ENCODE data around the gene EBI3.
A peak's percentile ranks its signal among the peaks of the same experiment; 100 is the strongest.

EBI3 gene

GRCh38 chr19:4229179-4229931, at the start of gene EBI3:
EBI3 (plus strand) TSS chr19:4229523; CDS start chr19:4229551, 28 bp downstream.
- no peak for TF ChIP-seq CTCF (IDR thresholded peaks at IDR 0.05; ENCODE audit: extremely low read depth, missing control alignments)
- DNase-seq (ENCODE audit: low spot score) = peak; percentile 87

DNA sequence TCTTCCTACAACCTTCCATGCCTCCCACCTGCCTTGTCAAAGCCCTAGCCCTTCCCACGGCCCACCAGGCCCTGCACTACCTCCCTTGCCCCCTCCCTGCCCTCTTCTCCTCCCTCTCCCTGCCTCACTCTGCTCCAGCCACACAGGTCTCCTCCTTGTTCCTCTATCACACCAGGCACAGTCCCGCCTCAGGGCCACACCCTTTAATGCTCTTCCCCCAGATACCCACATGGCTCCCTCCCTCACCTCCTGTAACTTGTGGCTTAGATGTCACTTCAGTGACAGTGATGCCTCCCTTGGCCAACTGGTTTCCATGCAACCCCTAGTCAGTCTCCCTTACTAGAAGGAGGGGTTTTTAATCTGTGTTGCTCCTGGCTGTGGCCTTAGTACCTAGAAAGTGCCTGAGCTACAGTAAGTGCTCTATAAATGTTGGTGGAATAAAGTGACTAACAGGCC, 48.2 kb upstream of the EBI3 start:
- no peak for TF ChIP-seq CTCF (IDR thresholded peaks at IDR 0.05; ENCODE audit: extremely low read depth, missing control alignments)
- DNase-seq (ENCODE audit: low spot score) = no peak

- TF ChIP-seq CTCF (IDR thresholded peaks at IDR 0.05; ENCODE audit: extremely low read depth, missing control alignments) = no peak
- peak; percentile 99 for DNase-seq (ENCODE audit: low spot score)
These were observed 47.1 kb upstream of the EBI3 start, which contains the start of the genes ANKRD24 and SIRT6 for GRCh38 chr19:4182084-4182810. ANKRD24 (plus strand) TSS chr19:4182689; CDS start chr19:4186426, 3,737 bp downstream. SIRT6 (minus strand) TSS chr19:4182563; CDS start chr19:4182539, 24 bp downstream.

DNA sequence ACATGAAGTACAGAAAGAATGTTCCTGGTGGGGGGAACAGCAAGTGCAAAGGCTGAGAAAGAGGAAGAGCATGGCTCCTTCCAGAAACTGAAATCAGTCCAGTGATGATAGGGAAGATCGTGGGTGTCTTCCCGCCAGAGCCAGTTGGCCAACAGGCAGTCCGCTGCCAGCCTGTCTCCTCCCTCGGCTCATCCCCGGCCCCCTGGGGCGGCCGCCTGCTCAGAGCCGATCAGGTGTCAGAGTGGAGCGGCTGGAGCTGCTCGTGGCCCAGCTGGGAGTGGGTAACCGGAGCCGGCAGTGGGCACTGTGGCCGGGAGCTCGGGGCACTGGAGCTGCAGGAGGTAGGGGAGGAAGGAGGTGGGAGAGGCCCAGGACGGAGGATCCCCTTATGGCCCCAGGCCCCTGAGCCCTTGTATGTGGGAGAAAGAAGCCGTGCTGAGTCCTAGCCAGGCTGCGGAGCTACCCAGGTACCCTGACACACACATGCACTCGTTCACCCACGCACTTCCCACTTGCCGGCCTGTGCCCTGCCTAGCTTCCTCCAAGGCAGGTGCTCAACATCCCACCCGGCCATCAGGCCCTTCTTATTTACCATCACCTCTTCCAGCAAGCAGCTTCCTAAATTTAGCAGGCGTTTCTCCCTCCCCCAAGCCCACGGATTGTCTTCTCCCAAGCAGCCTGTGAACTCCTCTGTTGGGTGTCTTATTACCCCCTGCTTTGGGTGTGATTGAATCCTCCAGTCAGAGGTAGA, 45.2 kb upstream of the EBI3 start:
- no peak for DNase-seq (ENCODE audit: low spot score)
- no peak for TF ChIP-seq CTCF (IDR thresholded peaks at IDR 0.05; ENCODE audit: extremely low read depth, missing control alignments)

GRCh38 chr19:4184718-4185352, 44.5 kb upstream of the EBI3 start:
- TF ChIP-seq CTCF (IDR thresholded peaks at IDR 0.05; ENCODE audit: extremely low read depth, missing control alignments) = no peak
- no peak for DNase-seq (ENCODE audit: low spot score)

DNA sequence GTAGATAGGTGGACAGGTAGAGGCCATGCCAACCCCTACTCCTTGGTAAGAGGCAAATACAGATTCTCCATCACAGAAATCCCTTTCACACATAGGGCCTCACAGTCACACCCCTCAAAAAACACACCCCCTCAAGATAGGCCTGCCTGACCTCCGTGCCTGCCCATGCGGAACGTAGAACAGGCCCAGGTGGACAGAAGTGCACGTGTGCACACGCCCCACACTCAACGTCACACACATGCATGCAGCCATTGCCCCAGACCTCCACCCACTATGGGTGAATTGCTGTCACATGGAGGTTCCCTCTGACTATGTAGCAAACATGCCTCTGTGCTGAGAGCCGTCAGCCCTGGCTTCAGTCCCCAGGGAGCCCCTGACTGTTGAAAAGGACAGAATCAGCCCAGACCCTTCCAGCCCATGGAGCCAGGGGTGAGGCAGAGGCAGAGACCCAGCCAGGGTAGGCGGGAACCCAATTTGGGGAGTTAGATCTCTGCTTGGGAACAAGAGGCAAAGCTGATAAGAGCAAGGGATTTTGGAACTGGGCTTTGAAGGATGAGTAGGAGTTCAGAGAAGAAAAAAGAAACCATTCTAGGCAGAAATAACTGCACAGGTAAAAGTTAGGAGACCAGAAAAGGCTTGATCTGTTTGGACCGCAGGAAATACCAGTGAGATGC, 43.8 kb upstream of the EBI3 start:
- TF ChIP-seq CTCF (IDR thresholded peaks at IDR 0.05; ENCODE audit: extremely low read depth, missing control alignments) = no peak
- no peak for DNase-seq (ENCODE audit: low spot score)
